GM21737 (cell line): ENCODE measurements around the gene SPINK2.

Source experiments
- ATAC-seq: cut with Tn5 transposase; IDR thresholded peaks from one replicate; pipeline ENCODE4 v1.9.1; 2021; ENCODE audit warnings: mild to moderate bottlenecking, moderate library complexity; ENCODE audit not compliant: unreplicated experiment

Gene SPINK2, protein sequence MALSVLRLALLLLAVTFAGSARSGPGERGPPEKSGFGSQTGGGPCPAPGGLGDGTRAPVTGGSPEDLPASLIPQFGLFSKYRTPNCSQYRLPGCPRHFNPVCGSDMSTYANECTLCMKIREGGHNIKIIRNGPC

DNA sequence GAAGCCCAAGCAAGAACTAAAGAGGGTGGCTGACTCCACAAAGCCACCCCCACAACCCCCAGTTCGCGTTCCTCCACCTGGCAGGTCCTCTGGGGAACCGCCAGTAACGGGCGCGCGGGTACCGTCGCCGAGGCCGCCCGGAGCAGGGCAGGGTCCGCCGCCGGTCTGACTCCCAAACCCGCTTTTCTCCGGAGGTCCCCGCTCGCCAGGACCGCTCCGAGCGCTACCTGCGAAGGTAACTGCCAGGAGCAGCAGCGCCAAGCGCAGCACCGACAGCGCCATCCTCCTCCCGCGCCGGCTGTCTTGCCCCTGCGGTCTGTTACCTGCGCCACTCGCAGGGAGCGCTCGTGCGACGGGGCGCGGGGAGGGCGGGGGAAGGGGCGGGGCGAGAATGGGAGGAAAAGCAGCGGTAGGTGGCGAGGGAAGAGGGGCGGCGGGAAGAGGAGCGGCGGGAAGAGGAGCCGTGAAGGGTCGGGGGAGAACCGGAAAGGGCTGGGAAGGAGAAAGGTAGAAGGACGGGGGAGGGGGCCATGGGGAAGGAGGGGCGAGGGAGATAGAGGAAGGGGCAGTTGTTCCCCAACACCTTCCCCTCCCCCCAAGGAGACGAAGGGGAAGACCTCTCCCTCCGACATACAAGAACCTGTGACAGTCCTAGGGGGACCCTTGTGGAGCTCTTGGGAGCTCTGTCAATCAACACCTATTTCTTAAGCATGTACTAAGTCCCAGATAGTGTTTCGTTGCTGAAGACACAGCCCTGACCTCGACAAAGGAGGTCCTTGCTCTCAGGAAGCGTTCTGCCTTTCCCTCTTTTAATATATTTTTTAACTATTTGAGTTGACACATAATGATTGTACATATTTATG, at the start of gene SPINK2:
Gene SPINK2, minus strand, starts transcription at position 321 of the 863 bp plus-strand sequence. Its CDS starts 39 bp downstream, at position 282.
- no peak for ATAC-seq

DNA sequence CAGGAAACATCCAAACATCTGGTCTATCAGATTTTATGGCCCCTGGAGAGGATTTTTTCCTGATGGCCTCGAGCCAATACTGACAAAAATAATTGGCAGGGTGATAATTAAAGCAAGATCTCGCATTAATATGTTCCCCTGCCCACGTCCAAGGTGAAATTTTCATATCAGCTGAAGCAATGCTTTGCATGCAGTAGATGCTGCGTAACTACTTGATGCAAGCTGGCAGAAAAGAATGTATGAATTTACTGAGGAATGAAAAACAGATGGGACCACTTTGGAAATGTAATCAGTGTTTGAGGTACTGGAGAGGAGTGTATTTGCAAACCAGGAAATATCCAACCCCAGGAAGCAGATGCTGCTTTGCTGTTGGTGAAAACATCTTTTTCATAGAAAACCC, 49.4 kb upstream of the SPINK2 start:
- ATAC-seq, result no peak

DNA sequence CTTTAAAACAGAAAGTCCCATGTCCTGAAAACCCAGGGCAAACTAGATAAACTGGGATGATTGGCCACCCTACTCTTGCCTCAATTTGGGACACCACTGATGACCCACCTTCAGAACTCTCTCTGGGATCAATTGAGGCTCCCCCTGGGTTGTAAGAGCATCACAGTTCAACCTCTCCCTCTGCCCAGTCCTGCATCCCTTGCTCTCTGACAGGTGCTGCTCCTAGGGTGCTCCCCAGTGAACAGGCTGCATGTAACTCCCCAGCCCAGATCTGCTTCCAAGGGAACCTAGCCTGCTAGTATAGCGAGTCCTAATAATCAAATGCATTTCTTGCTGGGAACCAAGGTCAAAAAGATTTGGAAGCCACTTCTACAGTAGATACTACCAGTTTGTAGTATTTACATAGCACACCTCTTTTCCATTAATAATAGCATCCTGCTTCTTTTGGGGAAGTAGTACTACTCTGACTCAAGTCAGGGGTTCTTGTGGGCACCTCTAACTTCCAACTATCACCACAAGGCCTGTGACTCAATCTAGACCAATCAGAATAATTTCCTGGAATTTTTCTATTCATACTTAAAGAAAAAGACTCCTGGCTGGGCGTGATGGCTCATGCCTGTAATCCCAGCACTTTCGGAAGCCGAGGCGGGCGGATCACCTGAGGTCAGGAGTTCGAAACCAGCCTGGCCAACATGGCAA, 42.1 kb upstream of the SPINK2 start:
- no peak for ATAC-seq

DNA sequence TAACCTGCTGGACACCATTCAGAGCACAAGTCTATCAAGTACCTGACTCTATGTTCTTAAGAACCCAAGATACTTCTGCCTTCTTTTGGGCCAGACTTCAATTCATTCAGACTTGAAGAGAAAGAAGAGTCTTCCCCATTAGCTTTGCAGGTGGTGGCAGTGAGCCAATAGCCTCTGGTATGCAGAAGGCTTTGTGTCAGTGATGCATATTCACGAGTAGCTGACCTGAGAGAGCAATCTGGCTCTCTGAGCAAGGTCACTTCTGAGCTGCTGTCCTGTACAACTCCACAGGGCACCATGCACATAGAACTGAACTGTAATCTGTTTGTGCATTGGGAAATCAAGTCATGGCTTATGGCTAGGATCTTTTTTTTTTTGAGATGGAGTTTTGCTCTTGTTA, 39.9 kb upstream of the SPINK2 start:
- ATAC-seq, result no peak

DNA sequence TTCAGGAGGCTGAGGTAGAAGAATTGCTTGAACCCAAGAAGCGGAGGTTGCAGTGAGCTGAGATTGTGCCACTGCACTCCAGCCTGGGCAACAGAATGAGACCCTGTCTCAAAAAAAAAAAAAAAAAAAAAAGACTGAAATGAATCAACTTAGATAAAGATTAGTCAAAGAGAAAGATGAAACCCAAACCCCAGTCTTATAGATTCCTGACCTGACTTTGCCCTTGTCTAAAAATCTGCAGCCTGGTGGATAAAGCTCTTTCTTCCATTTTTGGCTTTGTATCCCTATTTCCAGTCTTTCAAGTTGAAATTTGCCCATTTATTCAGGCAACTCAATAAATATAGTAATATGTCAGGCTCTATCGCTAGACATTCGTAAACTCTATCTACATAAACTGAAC, 39.3 kb upstream of the SPINK2 start:
- ATAC-seq, result no peak

DNA sequence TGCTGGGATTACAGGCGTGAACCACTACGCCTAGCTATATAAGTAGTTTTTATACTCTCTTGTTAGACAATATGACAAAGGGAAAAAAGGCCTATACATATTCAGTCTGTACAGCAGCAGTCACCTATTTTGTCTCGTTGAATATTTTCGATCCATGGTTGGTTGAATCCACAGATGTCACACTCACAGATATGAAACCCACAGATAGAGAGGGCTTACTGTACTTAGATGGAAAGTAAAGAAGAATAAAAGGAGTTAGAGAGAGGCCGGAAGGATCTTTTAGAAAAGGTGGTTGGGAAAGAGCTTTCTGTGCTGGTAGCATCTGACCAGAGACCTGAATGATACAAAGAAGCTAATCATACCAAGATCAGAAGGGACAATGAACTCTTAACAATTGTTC, 38.3 kb upstream of the SPINK2 start:
- peak; percentile 72 for ATAC-seq

DNA sequence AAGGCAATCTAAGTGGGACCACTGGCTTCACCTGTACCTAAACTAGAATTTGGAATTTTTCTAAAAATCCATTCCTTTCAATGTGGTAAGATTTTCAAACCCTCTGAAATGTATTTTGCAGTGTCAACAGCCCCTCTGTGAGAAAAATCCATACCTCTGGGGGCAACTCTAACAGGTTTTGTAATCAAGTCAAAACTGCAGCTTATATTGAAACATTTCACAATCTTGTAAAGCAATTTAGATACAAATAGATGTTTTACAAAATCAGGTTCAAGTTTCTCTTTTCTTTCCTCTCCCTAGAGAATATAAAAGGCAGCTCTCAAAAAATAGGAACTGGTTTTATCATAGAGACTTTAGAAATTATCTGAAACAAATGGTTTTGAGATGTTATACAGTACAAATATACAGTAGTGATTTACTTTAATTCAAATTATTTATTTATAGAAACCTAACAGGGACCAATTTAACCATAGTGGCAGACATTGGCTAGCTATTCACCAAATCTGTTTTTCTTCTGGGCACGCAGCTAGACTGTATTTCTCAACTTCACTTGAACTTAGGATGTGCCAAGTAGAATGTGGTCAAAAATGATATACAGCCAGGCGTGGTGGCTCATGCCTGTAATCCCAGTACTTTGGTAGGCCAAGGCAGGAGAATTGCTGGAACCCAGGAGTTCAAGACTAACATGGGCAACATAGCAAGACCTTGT, 36.3 kb upstream of the SPINK2 start:
- no peak for ATAC-seq

DNA sequence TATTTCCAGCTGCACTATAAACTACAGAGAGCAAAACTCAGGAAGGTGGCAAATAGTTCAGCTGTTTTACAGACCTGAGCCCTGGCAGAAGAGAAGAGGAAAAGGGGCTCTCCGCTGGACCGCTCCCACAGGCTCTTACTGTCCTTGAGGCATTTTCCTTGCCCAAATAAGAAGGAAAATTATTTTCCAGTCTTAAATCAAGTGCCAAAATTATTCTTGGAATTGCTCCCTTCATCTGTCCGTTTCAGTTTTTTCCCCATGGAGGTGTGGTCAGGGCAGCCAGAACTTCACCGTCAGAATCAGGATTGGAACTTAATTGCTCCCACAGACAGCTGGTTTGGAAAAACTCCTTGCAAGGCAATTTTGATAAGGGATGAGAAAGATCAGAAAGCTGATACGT, 35.2 kb upstream of the SPINK2 start:
- ATAC-seq, result no peak

DNA sequence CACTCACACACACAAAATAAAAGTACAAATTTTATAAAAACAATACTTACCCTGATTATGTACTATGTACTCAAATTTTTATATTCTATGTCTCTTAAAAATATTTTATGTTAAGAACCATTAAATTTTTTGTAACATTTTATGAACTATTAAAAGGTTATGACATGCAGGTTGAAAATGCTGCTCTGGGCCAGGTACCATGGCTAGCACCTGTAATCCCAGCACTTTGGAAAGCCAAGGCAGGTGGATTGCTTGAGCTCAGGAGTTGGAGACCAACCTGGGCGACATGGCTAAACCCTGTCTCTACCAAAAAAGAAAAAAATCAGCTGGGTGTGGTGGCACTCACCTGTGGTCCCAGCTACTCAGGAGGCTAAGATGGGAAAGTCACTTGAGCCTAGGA, 29.4 kb upstream of the SPINK2 start:
- ATAC-seq, result no peak

DNA sequence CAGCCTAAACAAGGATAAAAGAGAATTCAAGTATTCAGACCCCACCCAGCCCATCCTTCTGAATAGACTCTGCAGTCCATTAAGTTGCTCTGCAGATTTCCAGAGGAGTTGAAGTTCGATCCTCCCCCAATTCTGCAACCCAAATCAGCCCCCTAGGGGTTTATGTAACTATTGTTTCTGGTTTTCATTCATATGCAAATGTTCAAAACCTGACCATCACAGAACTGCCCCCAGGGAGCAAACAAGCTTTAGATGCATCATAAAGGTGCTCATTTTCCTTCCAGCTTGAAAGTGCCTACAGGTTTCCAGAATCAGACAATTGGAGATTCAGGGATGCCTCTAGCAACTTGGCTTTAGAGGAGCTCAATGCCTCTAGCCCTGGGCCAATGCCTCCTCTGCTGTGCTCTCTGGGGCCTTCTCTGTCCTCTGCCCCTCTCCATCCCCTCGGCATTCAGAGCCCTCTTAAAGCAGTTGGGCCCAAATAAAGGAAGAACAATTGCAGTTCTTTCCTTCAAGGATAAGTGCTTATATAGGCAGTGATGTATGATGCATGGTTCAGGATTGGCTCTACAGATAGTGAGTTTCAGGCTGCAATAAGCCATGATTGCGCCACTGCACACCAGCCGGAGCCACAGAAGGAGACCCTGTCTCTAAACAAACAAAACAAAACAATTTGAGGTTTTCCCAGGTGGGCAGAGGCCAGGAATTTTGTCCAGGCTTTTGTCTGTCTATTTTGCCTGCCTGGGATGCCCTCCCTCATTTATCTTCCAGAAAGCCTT, 23.5 kb upstream of the SPINK2 start:
- ATAC-seq, result no peak

DNA sequence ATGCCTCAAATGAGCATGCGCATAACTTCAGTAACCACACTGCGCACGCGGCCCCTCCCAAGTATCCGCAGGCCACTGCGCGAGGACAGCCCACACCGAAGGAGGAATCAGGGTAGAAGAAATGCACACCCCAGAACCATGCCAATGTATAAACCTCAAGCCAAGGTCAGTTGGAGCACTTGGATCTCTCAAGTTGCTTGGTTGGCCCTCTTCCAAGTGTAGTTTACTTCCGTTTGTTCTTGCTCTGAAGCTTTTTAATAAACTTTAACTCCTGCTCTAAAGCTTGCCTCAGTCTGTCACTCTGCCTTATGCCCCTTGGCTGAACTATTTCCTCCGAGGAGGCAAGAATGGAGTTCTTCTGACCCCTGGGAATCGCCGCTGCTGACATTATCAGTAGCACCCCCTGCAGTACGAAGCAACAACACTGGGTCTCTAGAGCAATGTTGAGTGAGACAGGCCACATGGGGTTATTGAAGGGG, 22.0 kb upstream of the SPINK2 start:
- no peak for ATAC-seq

DNA sequence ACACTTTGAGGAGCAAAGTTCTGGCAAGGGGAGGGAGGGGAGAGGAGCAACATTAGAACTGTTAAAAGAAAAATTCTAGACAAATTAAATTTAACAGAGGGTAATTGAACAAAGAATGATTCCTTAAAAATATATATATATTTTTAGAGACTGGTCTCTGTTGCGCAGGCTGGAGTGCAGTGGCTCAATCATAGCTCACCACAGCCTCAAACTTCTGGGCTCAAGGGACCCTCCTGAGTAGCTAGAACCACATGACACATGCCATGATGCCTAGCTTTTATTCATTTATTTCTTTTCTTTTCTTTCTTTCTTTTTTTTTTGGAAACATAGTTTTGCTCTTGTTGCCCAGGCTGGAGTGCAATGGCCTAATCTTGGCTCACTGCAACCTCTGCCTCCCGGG, 19.1 kb upstream of the SPINK2 start:
- ATAC-seq, result no peak

DNA sequence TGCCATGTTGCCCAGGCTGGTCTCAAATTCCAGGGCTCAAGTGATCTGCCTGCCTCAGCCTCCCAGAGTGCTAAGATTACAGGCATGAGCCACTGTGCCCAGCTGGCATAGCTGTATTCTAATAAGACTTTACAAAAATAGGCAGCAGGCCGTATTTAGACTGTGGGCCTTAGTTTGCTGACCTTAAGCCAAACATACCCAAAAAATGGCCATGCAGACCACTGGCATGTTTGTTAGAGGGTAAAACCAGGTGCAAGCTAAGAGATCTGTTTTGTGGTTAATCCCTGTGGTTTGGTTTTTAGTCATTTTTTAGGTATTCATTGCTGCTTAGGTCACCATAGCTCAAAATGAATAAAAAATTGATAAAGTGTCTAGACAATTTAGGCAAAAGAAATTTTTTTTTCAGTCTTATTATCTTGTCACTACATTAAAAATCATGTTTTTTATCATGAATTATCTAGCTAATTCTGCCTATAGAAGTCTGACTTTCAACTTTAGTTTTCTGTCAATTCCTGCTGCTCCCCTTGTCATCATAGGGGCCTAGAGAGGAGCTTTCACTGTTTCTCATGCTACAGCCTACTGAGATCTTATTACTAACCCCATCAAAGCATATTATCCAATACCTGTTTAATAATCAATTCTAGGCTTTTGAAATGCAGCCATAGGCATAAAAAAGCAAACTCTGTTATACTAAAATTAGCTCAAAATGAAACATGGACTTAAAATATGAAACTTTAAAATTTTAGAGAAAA, 7.5 kb upstream of the SPINK2 start:
- peak; percentile 75 for ATAC-seq

DNA sequence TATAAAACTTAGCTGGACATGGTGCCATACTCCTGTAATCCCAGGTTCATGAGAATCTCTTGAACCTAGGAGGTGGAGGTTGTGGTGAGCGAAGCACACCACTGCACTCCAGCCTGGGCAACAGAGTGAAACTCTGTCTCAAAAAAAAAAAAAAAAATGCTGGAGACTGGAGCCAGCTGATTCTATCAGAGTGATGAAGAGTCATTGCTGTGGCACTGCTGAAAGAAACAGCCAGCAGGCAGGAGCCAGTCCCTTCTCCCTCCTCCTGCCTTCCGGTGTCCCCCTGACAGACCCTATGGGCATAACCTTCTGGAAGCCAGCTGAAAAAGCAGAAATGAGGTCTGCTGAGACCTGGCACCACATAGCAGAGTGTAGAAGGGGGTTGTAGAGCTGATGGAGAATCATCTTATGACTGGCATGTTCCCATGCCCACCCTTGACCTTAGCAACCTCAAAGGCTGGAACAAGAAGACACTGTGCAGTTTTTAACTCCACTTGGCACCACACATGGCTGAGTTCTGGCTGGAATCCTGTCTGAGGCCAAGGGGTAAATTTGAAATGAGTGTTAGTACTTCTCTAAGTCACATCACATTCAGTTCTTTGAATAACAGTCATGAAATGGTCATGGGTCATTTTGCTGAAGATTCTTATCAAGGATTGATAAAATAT, 2.6 kb upstream of the SPINK2 start:
- no peak for ATAC-seq

DNA sequence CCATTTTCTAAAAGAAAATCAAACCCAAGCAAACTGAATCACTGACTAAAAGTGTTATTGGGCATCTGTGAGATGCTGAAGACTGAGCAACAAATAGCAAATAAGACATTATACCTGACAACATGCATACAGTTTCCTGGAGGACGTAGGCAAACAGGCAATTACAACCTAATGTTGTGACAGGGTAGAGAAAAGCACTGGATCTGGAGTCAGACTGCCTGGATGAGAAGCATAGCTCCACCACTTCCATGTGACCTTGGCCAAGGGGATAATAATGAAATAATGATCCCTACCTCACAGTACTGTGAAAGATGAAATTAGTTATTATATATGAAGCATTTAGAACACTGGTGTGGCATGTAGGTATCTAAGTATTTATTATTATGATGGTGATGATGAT, 2.7 kb downstream of the SPINK2 start:
- no peak for ATAC-seq

DNA sequence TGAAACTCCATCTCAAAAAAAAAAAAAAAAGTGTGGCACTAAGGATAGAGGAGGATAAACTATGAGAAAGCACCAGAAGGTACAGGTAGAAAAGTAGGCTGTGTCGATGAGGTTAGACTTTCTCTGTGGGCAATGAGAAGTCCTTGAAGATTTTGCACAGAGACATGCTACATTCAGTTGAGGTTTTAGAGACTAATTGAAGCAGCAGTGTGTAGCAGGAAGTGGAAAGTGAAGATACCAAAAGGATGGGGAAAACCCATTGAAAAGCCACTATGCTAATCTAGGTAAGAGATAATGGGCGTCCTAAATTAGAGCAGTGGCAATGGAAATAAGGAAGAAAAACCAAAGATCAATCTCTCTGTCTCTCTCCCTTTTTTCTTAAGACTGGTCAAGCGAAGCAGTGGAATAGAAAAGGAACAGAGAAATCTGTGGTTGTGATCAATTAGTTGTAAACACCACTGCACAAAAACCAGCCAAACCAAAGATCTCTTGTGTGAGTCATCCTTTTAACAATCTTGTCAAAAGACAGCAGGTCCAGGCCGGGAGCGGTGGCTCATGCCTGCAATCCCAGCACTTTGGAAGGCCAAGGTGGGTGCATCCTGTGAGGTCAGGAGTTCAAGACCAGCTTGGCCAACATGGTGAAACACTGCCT, 3.5 kb downstream of the SPINK2 start:
- peak; percentile 89 for ATAC-seq

DNA sequence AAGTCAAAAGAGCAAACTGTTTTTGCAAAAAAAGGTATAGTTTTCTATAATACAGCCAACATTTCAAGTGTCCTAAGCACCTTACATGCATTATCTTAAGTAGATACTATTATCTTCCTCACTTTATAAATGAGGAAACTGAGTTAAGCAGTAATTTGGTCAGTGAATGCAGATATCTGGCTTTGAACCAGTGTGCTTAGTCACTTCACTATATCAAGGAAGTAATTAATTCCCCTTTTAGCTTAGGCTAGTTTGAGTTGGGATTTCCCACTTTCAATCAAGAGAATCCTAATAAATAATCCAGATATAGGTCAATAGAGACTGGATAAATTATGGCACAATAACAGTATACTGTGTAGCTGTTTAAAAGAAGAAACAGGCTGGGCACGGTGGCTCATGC, 14.8 kb downstream of the SPINK2 start:
- ATAC-seq, result no peak

DNA sequence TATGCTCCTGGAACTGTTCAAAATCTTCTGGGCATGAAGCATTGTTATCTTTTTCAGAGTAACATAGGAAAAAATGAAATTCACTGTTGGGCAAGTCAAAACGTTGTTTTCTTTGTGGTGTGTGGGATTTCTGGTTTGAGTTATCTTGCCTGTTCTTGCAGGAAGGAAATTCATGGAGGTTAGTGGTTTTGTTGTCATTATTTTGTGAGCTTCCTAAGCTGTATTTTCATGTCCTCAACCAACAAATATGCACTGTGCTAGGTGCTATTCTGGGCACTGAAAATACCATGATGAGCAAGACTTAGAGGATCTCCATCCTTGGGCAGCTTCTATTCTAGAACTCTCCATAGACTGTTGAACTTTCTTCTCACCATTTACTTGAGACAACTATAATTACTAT, 16.9 kb downstream of the SPINK2 start:
- ATAC-seq, result no peak

DNA sequence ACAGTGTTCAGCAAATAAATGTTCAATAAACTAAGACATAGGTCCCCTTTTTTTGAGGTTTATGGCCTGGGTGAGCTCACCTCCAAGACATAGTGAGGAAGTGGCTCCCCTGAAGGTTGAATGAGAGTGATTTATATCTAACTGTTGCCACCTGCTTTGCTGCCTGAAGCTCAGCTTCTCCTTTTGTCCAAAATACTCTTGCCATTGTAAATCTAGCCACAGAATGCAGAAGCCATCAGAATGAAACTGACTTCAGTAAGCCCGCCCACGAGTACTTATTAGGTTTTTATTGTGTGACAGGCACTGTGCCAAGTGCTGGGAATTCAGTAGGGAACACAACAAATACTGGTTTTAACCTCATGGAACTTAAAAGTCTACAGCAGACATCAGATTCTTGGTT, 18.0 kb downstream of the SPINK2 start:
- ATAC-seq, result no peak
